Embryonic facial prominence (tissue), 1 donor: ENCODE data around the gene TAF4.
A peak's percentile ranks its signal among the peaks of the same experiment; 100 is the strongest.

Experiments used
- DNase-seq: peaks from one replicate; pipeline ENCODE4 v3.0.0-alpha.2; 2016; ENCODE audit errors: extremely low spot score

TAF4 gene

GRCh38 chr20:61964675-61965605, 100.7 kb downstream of the TAF4 start:
- no peak for DNase-seq

- DNase-seq: no peak
Observed at GRCh38 chr20:61963885-61964674, 101.6 kb downstream of the TAF4 start.

GRCh38 chr20:61963149-61963548, 102.5 kb downstream of the TAF4 start:
- DNase-seq: no peak

- DNase-seq: no peak
Observed at GRCh38 chr20:61960836-61961235, 104.8 kb downstream of the TAF4 start.

- no peak for DNase-seq
Observed at GRCh38 chr20:61958773-61959700, 106.6 kb downstream of the TAF4 start.

GRCh38 chr20:61957961-61958715, 107.5 kb downstream of the TAF4 start:
- no peak for DNase-seq

- no peak for DNase-seq
Observed at GRCh38 chr20:61956396-61957342, 109.0 kb downstream of the TAF4 start.

GRCh38 chr20:61955668-61956395, 109.8 kb downstream of the TAF4 start:
- DNase-seq: no peak

- DNase-seq: no peak
Observed at GRCh38 chr20:61954276-61955021, 111.2 kb downstream of the TAF4 start.

GRCh38 chr20:61953037-61954021, 112.4 kb downstream of the TAF4 start:
- no peak for DNase-seq

- peak; percentile 60 for DNase-seq
Observed at GRCh38 chr20:61951695-61952533, 113.8 kb downstream of the TAF4 start.

- DNase-seq: no peak
Observed at GRCh38 chr20:61950641-61951071, 115.0 kb downstream of the TAF4 start.

- DNase-seq: no peak
Observed at GRCh38 chr20:61949714-61950640, 115.7 kb downstream of the TAF4 start.

GRCh38 chr20:61949363-61949713, 116.3 kb downstream of the TAF4 start:
- no peak for DNase-seq
